ENCODE data around the gene SLC1A7.

- TF ChIP-seq EZH2phosphoT487 (IDR thresholded peaks at IDR 0.05; ENCODE audit: low read depth, severe bottlenecking, unreplicated experiment), result no peak
- TF ChIP-seq, protein P1, sequence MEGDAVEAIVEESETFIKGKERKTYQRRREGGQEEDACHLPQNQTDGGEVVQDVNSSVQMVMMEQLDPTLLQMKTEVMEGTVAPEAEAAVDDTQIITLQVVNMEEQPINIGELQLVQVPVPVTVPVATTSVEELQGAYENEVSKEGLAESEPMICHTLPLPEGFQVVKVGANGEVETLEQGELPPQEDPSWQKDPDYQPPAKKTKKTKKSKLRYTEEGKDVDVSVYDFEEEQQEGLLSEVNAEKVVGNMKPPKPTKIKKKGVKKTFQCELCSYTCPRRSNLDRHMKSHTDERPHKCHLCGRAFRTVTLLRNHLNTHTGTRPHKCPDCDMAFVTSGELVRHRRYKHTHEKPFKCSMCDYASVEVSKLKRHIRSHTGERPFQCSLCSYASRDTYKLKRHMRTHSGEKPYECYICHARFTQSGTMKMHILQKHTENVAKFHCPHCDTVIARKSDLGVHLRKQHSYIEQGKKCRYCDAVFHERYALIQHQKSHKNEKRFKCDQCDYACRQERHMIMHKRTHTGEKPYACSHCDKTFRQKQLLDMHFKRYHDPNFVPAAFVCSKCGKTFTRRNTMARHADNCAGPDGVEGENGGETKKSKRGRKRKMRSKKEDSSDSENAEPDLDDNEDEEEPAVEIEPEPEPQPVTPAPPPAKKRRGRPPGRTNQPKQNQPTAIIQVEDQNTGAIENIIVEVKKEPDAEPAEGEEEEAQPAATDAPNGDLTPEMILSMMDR (IDR thresholded peaks at IDR 0.05; ENCODE audit: poor library complexity), result no peak
Measured at GRCh38 chr1:53080769-53081168, 61.7 kb downstream of the SLC1A7 start.
